ENCODE measurements around the gene LCN2.

- TF ChIP-seq CTCF (conservative IDR thresholded peaks at IDR 0.05; ENCODE audit: low read depth, low read length): no peak
- no peak for TF ChIP-seq EZH2 (IDR thresholded peaks at IDR 0.05; ENCODE audit: low read length, unreplicated experiment)
Measured at GRCh38 chr9:128128836-128129590, 20.2 kb upstream of the LCN2 start.

All from PC-3 (cell line).